Measurements from ENCODE around the gene MLLT3.

The MLLT3 gene

GRCh38 chr9:20361229-20361628, 261.1 kb downstream of the MLLT3 start:
- Histone ChIP-seq H3K4me3 (ENCODE audit: low read depth, low read length) (no peak overlapping the region), H3K36me3 (no peaks in the 10 kb centered on the region)

GRCh38 chr9:20358207-20358606, 264.1 kb downstream of the MLLT3 start:
- H3K27me3 ChIP-seq: no peaks in the 10 kb centered on the region
- TF ChIP-seq CTCF (IDR thresholded peaks at IDR 0.05; ENCODE audit: low read depth, low read length): no peak
- H3K4me1 ChIP-seq: peaks cover 2% of the 10 kb centered on the region; the same call in 1 of the 2 replicates
- no peaks in the 10 kb centered on the region for H3K36me3 ChIP-seq
- H3K9me3 ChIP-seq: no peaks in the 10 kb centered on the region
- no peak overlapping the region for H3K4me3 ChIP-seq (ENCODE audit: low read depth, low read length)
- no peak for DNase-seq

More at GRCh38 chr9:20361229-20361628, 261.1 kb downstream of the MLLT3 start:
- DNase-seq: no peak
- Histone ChIP-seq H3K27me3 (no peaks in the 10 kb centered on the region), H3K9me3 (no peaks in the 10 kb centered on the region), H3K4me1 (peaks cover 2% of the 10 kb centered on the region; the same call in 1 of the 2 replicates)
- TF ChIP-seq CTCF (IDR thresholded peaks at IDR 0.05; ENCODE audit: low read depth, low read length): no peak

GRCh38 chr9:20357037-20357432, 265.3 kb downstream of the MLLT3 start:
- no peak for DNase-seq
- Histone ChIP-seq H3K9me3 (no peaks in the 10 kb centered on the region), H3K27me3 (no peaks in the 10 kb centered on the region), H3K4me1 (peaks cover 2% of the 10 kb centered on the region; the same call in 1 of the 2 replicates), H3K36me3 (no peaks in the 10 kb centered on the region), H3K4me3 (ENCODE audit: low read depth, low read length) (no peak overlapping the region)
- no peak for TF ChIP-seq CTCF (IDR thresholded peaks at IDR 0.05; ENCODE audit: low read depth, low read length)

- Histone ChIP-seq H3K4me1 (peaks cover 2% of the 10 kb centered on the region; the same call in 1 of the 2 replicates), H3K27me3 (no peaks in the 10 kb centered on the region), H3K4me3 (ENCODE audit: low read depth, low read length) (no peak overlapping the region), H3K36me3 (no peaks in the 10 kb centered on the region), H3K9me3 (no peaks in the 10 kb centered on the region)
- peak; percentile 70 for DNase-seq
- TF ChIP-seq CTCF (IDR thresholded peaks at IDR 0.05; ENCODE audit: low read depth, low read length): peak; percentile 91
These were observed 265.8 kb downstream of the MLLT3 start for GRCh38 chr9:20356403-20357036.

GRCh38 chr9:20355022-20355421, 267.3 kb downstream of the MLLT3 start:
- H3K36me3 ChIP-seq: no peaks in the 10 kb centered on the region
- H3K4me3 ChIP-seq (ENCODE audit: low read depth, low read length): no peak overlapping the region
- no peaks in the 10 kb centered on the region for H3K9me3 ChIP-seq
- peaks cover 2% of the 10 kb centered on the region; the same call in 1 of the 2 replicates for H3K4me1 ChIP-seq
- H3K27me3 ChIP-seq: no peaks in the 10 kb centered on the region
- no peak for TF ChIP-seq CTCF (IDR thresholded peaks at IDR 0.05; ENCODE audit: low read depth, low read length)
- no peak for DNase-seq

GRCh38 chr9:20353931-20354652, 268.2 kb downstream of the MLLT3 start:
- no peak for DNase-seq
- TF ChIP-seq CTCF (IDR thresholded peaks at IDR 0.05; ENCODE audit: low read depth, low read length): no peak
- H3K4me1 ChIP-seq: peaks cover 2% of the 10 kb centered on the region; the same call in 1 of the 2 replicates
- H3K36me3 ChIP-seq: no peaks in the 10 kb centered on the region
- no peaks in the 10 kb centered on the region for H3K27me3 ChIP-seq
- H3K4me3 ChIP-seq (ENCODE audit: low read depth, low read length): no peak overlapping the region
- H3K9me3 ChIP-seq: no peaks in the 10 kb centered on the region

Measured in BE2C (cell line).